Hair follicular keratinocyte (primary cell): ENCODE data around the gene AP3D1. TPM values are rescaled to one million over a fixed set of nuclear protein-coding genes. Genes with fewer than 3 reads are reported as not detected.

ENCODE experiments used
- total RNA-seq: library from RNA; depleted of rRNA; stranded (reverse); fragments of >200 nt; gene quantifications from 2 replicates; pipeline ENCODE4 v1.2.3, GENCODE V29; 2015

Gene AP3D1
- total RNA-seq, result 83.1 and 86.9 TPM in 2 replicates

DNA sequence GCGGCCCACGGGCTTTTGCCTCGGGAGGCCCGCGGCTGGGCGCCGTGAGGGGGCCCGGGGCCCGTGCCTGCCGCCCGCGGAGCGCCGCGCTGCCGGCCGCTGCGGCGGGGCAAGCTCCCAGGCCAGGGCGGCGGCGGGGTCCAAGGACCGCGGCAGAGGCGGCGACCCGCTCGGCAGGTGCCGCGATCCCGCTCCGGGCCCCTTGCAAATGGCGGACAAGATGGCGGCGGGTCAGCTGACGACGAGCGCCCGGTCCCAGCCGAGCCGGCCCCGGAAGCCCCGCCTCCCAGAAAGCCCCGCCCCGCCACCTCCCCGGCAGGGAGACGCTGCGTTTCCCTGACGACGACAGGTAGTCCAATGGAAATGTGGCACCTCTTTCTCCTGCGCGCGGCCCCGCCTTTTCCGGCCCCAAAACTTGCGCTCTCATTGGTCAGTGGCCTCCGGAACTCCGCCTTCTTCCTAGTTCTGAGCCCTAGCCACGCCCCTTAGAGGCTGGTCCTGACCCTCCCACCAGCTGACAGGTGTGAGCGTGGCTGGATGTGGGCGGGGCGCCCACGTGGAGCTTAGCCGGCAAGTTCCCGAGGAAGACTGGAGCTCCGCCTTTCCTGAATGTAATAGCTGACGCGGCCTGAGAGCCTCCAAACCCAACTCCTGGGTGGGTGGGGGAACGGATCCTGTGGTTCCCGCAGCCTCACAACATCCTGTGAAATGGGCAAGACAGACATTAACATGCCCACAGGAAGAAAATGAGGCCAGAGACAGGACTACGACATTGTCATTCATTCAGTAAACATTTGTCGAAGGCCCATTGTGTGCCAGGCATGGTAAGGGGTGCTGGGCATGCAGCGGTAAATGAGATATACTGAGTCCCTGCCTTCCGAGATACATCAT is at the start of gene AP3D1:
Gene AP3D1 (minus strand): TSS at position 228 of the 891 bp plus-strand sequence. CDS start 232 bp downstream, outside the sequence.

GRCh38 chr19:2096480-2097202 is 54.7 kb downstream of the AP3D1 start, which contains the start of gene IZUMO4:
IZUMO4 (plus strand) TSS chr19:2096915; CDS start chr19:2096946, 31 bp downstream.

DNA sequence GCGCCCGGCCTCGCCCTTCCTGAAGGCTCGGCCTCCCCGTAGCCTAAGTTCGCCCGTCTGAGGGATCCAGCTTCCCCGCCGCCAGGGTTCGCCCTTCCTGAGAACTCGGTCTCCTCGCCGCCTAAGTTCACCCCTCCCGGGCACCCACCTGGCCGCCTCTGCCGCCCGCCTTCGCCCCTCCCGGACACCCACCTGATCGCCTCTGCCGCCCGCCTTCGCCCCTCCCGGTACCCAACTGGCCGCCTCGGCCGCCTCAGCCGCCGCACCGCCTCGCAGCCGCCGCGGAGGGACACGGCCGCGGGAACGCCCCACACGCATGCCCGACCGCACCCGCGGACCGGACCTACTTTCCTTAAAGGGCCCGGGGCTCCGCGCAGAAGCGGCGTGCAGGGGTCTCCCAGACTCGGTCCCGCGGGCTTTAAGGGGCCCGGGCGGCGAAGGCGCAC is 55.3 kb downstream of the AP3D1 start, which contains the start of gene MOB3A:
Gene MOB3A (minus strand): TSS at position 293 of the 446 bp plus-strand sequence. CDS start 17,766 bp downstream, outside the sequence.

DNA sequence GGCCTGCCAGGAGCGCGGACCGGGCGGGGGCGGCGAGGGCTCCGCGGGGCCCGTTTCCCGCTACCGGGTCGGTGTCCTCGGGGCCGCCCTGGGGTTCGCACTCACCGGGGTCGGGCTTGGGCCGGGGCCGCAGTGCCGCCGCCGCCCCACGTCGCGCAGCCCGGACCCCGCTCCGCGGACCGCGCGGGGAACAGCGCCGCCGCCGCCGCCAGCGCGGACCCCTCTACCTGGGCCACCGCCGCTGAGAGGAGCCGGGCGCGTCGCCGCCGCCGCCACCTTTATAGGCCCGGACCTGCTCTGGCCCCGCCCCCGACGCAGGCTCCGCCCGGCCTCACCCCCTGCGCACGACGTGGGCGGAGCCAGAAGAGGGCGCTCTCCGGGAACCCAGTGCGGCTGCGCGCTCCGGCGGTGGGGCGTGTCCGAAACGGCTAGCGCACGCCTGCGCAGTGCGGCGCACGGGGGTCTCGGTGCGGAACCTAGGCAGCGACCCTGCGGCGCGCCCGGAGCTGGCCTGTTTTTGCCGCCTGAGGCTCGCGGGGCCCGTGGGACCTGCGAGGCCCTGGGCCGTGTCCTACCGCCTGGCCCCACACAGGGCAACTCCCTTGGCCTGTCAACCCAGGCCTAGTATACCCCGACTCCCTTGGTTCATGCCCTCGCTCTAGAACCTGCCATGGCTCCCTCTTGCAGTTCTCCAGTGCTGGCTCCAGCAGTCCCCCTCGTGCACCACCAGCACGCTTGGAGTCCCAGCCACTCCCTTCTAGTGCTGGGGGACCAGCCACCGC is 100.2 kb downstream of the AP3D1 start, which contains the start of gene MKNK2:
Gene MKNK2 (minus strand): TSS at position 254 of the 782 bp plus-strand sequence. CDS start 393 bp downstream, outside the sequence.

Other genes starting within 250 kb of the AP3D1 start
- gene ADAT3, start 246.2 kb downstream of the AP3D1 start, total RNA-seq, result 4.8 and 5.1 TPM in 2 replicates
- 54.4 and 68.6 TPM in 2 replicates for gene SCAMP4, start 246.2 kb downstream of the AP3D1 start, total RNA-seq
- 76.0 and 79.1 TPM in 2 replicates for gene CSNK1G2, start 210.4 kb downstream of the AP3D1 start, total RNA-seq
- 61.7 and 66.2 TPM in 2 replicates for gene BTBD2, start 135.9 kb downstream of the AP3D1 start, total RNA-seq
- gene MKNK2, start 100.3 kb downstream of the AP3D1 start, total RNA-seq, result 115 and 149 TPM in 2 replicates
- gene MOB3A, start 55.2 kb downstream of the AP3D1 start, total RNA-seq, result 44.3 and 46.5 TPM in 2 replicates
- gene IZUMO4, start 54.7 kb downstream of the AP3D1 start, total RNA-seq, result 0.70 and 1.1 TPM in 2 replicates
- 7.9 and 9.9 TPM in 2 replicates for gene DOT1L, start 12.4 kb upstream of the AP3D1 start, total RNA-seq
- 63.9 and 89.6 TPM in 2 replicates for gene PLEKHJ1, start 84.8 kb upstream of the AP3D1 start, total RNA-seq
- 31.6 and 42.5 TPM in 2 replicates for gene SF3A2, start 85.3 kb upstream of the AP3D1 start, total RNA-seq
- 0.16 and 1.3 TPM in 2 replicates for gene AMH, start 97.8 kb upstream of the AP3D1 start, total RNA-seq
- not detected in 2 replicates for gene JSRP1, start 104.9 kb upstream of the AP3D1 start, total RNA-seq
- gene PEAK3, start 130.6 kb upstream of the AP3D1 start, total RNA-seq, result not detected in 2 replicates
- not detected in 2 replicates for gene LINGO3, start 156.6 kb upstream of the AP3D1 start, total RNA-seq
- 310 and 405 TPM in 2 replicates for gene LSM7, start 177.0 kb upstream of the AP3D1 start, total RNA-seq
- 19.9 and 30.5 TPM in 2 replicates for gene SPPL2B, start 177.1 kb upstream of the AP3D1 start, total RNA-seq
- not detected in 2 replicates for gene TMPRSS9, start 208.7 kb upstream of the AP3D1 start, total RNA-seq